ENCODE results near the gene DMD. TPM values are rescaled to one million over a fixed set of nuclear protein-coding genes. Genes with fewer than 3 reads are reported as not detected.

Gene DMD
- total RNA-seq, 4 donors from 2014 or later: 27.7 to 54.7 (median 34.4) TPM

- no peak for DNase-seq (ENCODE audit: low spot score)
- TF ChIP-seq CTCF (IDR thresholded peaks at IDR 0.05): no peak
- ATAC-seq (ENCODE audit: low FRiP score): no peak
Measured at GRCh38 chrX:33183361-33183760, 28.0 kb downstream of the DMD start.

DNA sequence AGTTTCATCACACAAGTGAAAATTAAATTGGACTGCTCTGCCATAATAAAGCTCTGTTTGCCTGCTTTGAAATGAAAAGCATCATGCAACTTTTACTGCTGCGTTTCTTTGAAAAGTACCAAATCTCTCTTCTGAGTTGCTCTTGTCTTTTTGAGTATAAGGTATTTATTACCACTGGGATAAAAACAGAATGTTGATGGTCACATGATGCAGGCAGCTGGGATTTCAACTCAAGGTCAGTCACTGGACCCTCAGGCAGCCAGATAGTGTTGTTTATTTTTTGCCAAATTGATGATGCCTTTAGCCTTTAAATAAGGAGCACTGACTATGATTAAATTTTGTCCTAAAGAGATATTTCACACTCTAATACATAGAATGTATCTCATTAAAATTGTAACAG, 32.7 kb downstream of the DMD start:
- no peak for TF ChIP-seq CTCF (IDR thresholded peaks at IDR 0.05)
- ATAC-seq (ENCODE audit: low FRiP score) (no peak), DNase-seq (ENCODE audit: low spot score) (no peak)

GRCh38 chrX:33178218-33178617, 33.1 kb downstream of the DMD start:
- DNase-seq (ENCODE audit: low spot score): no peak
- ATAC-seq (ENCODE audit: low FRiP score): no peak
- TF ChIP-seq CTCF (IDR thresholded peaks at IDR 0.05): no peak

DNA sequence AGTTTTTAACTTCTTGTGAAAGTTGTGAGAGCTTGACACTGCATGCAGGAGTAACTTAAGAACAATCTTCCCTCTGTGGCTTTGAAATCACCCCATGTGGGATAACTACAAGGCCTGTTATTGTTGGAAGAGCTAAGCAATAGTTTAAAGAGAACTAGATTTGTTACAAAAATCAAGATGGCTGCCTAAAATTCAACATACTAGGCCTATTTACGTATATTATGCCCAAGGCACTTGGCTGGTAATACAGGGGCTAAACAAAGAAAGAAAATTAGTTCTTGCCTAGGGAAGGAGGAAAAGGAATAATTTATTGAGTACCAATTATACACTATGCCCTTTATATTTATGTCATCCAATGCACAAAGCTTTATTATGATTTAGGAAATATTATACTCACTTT, 36.1 kb downstream of the DMD start:
- DNase-seq (ENCODE audit: low spot score): no peak
- no peak for TF ChIP-seq CTCF (IDR thresholded peaks at IDR 0.05)
- no peak for ATAC-seq (ENCODE audit: low FRiP score)

DNA sequence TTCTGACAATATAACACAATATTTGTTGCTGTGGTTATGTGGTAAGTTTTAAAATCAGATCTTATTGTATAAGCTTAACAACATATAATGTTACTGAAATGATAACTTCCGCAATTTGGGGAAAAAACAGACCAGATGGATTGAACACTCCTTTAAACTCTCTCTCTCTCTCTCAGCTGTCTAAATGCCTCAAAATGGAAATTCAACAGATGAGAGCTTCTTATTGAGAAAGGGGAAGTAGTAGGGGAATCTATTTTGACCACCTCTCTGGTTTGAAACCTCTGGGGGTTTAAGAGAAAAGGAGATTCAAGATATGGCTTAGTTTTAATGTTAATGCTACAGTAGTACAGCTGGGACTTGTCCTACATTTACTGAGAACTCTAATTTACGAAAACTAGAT, 40.3 kb downstream of the DMD start:
- DNase-seq (ENCODE audit: low spot score): no peak
- TF ChIP-seq CTCF (IDR thresholded peaks at IDR 0.05): no peak
- ATAC-seq (ENCODE audit: low FRiP score): no peak

DNA sequence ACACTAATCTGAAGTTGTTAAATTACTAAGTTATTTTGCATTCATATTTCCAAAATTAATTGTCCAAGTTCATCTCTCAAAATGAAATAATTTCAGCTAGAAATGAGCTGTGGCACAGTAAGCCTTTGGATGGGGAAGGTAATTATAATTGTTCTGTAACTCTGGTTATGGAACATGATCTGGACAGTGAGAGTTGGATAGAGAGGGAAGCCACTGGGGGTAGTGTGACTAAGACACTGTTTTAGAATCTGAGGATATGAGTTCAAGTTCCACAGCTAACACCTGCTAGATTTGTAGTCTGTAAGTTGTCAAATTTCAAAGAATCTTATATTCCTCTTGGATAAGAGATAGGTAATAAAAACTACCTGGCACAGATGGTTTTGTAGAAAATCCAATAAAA, 49.5 kb downstream of the DMD start:
- DNase-seq (ENCODE audit: low spot score) (no peak), ATAC-seq (ENCODE audit: low FRiP score) (no peak)
- TF ChIP-seq CTCF (IDR thresholded peaks at IDR 0.05): no peak

DNA sequence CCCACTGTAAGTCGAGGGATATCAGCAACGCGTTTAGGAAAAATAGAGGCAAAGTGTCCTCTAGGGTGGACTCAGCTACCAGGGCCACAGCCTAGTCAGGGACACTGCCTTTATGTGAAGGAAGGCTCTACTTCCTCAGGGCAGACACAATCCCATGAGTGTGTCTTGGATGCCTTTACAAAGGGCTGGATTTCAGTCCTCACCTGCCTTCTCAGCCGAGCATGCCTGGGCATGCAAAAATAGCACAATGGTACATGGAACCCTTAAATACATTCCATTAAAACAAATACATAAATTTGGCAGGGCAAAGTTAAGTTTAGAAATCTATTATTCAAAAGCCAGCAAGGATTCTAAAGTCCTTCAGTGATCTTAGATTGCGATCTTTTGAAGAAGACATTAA, 51.1 kb downstream of the DMD start:
- no peak for ATAC-seq (ENCODE audit: low FRiP score)
- no peak for TF ChIP-seq CTCF (IDR thresholded peaks at IDR 0.05)
- DNase-seq (ENCODE audit: low spot score): no peak
